ENCODE data around the gene ZNF69. TPM values are rescaled to one million over a fixed set of nuclear protein-coding genes. Genes with fewer than 3 reads are reported as not detected.
A peak's percentile ranks its signal among the peaks of the same experiment; 100 is the strongest.

ZNF69 gene
- total and polyA plus RNA-seq, 2 of the 13 experiments (the other 11 are each of a cell fraction or from before 2014, with no cell fraction given), result 9.6 to 21.0 TPM

DNA sequence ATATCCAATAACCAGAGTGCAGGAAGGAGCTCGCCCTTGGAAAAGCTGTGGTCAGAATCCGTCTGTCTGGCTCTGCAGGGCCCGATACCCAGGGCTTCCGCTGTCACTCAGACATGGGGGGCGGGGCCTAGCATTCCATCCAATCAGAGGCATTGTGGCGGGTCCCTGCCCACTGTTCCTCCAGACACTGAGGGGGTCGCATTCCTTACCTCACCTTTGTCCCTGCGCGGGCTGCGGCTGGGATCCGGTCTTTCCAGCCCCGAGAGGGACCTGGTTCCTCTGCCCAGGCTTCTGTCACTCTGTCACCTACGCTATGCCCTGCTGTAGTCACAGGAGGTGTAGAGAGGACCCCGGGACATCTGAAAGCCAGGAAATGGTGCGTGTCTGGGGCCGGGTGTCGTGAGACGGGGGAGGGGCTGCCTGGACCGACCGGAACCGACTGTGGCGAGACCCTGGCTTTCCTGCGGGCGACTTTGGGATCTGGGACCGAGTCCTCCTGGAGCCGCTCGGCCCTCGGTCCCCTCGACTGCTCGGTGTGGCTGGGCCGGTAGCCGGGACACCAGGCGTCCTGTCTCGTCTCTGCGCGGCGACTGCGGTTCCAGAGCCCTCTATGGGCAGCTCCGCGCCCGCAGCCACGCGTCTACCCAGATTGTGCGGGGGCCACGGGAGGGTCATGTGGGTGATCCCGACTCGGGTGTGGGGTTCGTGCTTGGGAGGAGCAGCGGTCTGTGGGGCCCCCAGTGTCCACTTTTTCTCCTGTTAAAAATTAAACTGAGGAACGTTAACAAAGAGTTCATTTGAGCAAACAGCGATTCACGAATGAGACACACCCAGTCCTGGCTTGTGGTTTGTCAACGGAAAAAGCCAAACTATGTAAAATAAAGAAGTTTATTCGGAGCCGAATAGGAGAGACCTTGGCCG, at the start of gene ZNF69 (continued):
- TF ChIP-seq, protein P1, sequence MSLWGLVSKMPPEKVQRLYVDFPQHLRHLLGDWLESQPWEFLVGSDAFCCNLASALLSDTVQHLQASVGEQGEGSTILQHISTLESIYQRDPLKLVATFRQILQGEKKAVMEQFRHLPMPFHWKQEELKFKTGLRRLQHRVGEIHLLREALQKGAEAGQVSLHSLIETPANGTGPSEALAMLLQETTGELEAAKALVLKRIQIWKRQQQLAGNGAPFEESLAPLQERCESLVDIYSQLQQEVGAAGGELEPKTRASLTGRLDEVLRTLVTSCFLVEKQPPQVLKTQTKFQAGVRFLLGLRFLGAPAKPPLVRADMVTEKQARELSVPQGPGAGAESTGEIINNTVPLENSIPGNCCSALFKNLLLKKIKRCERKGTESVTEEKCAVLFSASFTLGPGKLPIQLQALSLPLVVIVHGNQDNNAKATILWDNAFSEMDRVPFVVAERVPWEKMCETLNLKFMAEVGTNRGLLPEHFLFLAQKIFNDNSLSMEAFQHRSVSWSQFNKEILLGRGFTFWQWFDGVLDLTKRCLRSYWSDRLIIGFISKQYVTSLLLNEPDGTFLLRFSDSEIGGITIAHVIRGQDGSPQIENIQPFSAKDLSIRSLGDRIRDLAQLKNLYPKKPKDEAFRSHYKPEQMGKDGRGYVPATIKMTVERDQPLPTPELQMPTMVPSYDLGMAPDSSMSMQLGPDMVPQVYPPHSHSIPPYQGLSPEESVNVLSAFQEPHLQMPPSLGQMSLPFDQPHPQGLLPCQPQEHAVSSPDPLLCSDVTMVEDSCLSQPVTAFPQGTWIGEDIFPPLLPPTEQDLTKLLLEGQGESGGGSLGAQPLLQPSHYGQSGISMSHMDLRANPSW (CRISPR knock-in tag; IDR thresholded peaks at IDR 0.05; ENCODE audit: borderline replicate concordance), result peak; percentile 93; the same call in 1 of the 2 replicates
- TF ChIP-seq ZNF329 (CRISPR knock-in tag; IDR thresholded peaks at IDR 0.05; ENCODE audit: low read depth) (peak; percentile 74; the same call in 1 of the 2 replicates), GFI1 (CRISPR knock-in tag; IDR thresholded peaks at IDR 0.05; ENCODE audit: borderline replicate concordance) (peak; percentile 70; the same call in 1 of the 2 replicates), ASH2L (IDR thresholded peaks at IDR 0.05; ENCODE audit: insufficient read length, low read depth, low read length) (peak; percentile 69), ZNF547 (CRISPR knock-in tag; IDR thresholded peaks at IDR 0.05) (peak; percentile 82), ZNF749 (CRISPR knock-in tag; IDR thresholded peaks at IDR 0.05; ENCODE audit: borderline replicate concordance) (peak; percentile 92), ZNF224 (CRISPR knock-in tag; IDR thresholded peaks at IDR 0.05) (no peak; the same call in 1 of the 2 replicates)
- TF ChIP-seq, protein P2, sequence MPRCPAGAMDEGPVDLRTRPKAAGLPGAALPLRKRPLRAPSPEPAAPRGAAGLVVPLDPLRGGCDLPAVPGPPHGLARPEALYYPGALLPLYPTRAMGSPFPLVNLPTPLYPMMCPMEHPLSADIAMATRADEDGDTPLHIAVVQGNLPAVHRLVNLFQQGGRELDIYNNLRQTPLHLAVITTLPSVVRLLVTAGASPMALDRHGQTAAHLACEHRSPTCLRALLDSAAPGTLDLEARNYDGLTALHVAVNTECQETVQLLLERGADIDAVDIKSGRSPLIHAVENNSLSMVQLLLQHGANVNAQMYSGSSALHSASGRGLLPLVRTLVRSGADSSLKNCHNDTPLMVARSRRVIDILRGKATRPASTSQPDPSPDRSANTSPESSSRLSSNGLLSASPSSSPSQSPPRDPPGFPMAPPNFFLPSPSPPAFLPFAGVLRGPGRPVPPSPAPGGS (CRISPR knock-in tag; IDR thresholded peaks at IDR 0.05), result peak; percentile 96
- TF ChIP-seq, protein P3, sequence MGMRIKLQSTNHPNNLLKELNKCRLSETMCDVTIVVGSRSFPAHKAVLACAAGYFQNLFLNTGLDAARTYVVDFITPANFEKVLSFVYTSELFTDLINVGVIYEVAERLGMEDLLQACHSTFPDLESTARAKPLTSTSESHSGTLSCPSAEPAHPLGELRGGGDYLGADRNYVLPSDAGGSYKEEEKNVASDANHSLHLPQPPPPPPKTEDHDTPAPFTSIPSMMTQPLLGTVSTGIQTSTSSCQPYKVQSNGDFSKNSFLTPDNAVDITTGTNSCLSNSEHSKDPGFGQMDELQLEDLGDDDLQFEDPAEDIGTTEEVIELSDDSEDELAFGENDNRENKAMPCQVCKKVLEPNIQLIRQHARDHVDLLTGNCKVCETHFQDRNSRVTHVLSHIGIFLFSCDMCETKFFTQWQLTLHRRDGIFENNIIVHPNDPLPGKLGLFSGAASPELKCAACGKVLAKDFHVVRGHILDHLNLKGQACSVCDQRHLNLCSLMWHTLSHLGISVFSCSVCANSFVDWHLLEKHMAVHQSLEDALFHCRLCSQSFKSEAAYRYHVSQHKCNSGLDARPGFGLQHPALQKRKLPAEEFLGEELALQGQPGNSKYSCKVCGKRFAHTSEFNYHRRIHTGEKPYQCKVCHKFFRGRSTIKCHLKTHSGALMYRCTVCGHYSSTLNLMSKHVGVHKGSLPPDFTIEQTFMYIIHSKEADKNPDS (CRISPR knock-in tag; IDR thresholded peaks at IDR 0.05), result no peak
- TF ChIP-seq, protein P4, sequence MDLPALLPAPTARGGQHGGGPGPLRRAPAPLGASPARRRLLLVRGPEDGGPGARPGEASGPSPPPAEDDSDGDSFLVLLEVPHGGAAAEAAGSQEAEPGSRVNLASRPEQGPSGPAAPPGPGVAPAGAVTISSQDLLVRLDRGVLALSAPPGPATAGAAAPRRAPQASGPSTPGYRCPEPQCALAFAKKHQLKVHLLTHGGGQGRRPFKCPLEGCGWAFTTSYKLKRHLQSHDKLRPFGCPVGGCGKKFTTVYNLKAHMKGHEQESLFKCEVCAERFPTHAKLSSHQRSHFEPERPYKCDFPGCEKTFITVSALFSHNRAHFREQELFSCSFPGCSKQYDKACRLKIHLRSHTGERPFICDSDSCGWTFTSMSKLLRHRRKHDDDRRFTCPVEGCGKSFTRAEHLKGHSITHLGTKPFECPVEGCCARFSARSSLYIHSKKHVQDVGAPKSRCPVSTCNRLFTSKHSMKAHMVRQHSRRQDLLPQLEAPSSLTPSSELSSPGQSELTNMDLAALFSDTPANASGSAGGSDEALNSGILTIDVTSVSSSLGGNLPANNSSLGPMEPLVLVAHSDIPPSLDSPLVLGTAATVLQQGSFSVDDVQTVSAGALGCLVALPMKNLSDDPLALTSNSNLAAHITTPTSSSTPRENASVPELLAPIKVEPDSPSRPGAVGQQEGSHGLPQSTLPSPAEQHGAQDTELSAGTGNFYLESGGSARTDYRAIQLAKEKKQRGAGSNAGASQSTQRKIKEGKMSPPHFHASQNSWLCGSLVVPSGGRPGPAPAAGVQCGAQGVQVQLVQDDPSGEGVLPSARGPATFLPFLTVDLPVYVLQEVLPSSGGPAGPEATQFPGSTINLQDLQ (CRISPR knock-in tag; IDR thresholded peaks at IDR 0.05), result 0 out of 2 replicates have a peak, but pooled peaks have one; percentile 37
- TF ChIP-seq, protein P5, sequence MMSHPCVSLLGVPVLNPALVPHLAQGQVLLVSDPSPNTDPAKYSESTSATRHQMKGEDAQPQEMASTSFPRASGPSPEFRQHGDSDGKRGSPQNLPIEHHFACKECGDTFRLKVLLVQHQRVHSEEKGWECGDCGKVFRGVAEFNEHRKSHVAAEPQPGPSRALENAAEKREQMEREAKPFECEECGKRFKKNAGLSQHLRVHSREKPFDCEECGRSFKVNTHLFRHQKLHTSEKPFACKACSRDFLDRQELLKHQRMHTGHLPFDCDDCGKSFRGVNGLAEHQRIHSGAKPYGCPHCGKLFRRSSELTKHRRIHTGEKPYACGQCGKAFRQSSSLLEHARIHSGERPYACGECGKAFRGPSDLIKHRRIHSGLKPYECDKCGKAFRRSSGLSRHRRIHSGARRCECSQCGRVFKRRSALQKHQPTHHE (CRISPR knock-in tag; IDR thresholded peaks at IDR 0.05; ENCODE audit: borderline replicate concordance), result peak; percentile 79; the same call in 1 of the 2 replicates
- TF ChIP-seq, protein P6, sequence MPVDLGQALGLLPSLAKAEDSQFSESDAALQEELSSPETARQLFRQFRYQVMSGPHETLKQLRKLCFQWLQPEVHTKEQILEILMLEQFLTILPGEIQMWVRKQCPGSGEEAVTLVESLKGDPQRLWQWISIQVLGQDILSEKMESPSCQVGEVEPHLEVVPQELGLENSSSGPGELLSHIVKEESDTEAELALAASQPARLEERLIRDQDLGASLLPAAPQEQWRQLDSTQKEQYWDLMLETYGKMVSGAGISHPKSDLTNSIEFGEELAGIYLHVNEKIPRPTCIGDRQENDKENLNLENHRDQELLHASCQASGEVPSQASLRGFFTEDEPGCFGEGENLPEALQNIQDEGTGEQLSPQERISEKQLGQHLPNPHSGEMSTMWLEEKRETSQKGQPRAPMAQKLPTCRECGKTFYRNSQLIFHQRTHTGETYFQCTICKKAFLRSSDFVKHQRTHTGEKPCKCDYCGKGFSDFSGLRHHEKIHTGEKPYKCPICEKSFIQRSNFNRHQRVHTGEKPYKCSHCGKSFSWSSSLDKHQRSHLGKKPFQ (CRISPR knock-in tag; IDR thresholded peaks at IDR 0.05; ENCODE audit: insufficient replicate concordance), result peak; percentile 37
- TF ChIP-seq, protein P7, sequence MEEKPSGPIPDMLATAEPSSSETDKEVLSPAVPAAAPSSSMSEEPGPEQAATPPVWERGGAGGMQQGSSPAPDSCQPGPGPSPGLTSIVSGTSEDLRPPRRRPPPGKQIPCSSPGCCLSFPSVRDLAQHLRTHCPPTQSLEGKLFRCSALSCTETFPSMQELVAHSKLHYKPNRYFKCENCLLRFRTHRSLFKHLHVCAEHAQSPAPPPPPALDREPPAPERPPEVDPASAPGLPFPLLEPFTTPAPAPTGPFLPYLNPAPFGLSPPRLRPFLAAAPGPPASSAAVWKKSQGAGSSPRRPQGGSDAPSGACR (CRISPR knock-in tag; IDR thresholded peaks at IDR 0.05), result no peak
